HEK293 (cell line): ENCODE results near the gene TRIAP1.

Experiments used
- EGR2 ChIP-seq: fragments of 450-650 bp; formaldehyde crosslinking; IDR thresholded peaks from 2 replicates; pipeline ENCODE4 v1.5.1; 2016; ENCODE audit warnings: low read depth, missing biosample characterization, missing genetic modification characterization
- FEZF1 ChIP-seq: fragments of 450-650 bp; formaldehyde crosslinking; IDR thresholded peaks from 2 replicates; pipeline ENCODE4 v1.5.1; 2016; ENCODE audit warnings: missing biosample characterization, missing genetic modification characterization
- PRDM1 ChIP-seq: fragments of 450-650 bp; formaldehyde crosslinking; IDR thresholded peaks from 2 replicates; pipeline ENCODE4; 2016; ENCODE audit warnings: missing biosample characterization, missing genetic modification characterization
- TCF7L2 ChIP-seq: IDR thresholded peaks from 2 replicates; pipeline ENCODE4 v1.6.1; 2011; ENCODE audit warnings: low read depth, mild to moderate bottlenecking, inconsistent platforms, low read length, moderate library complexity, borderline replicate concordance
- ZNF2 ChIP-seq: fragments of 450-650 bp; formaldehyde crosslinking; IDR thresholded peaks from 2 replicates; pipeline ENCODE4 v1.5.1; 2016; ENCODE audit warnings: missing biosample characterization, missing genetic modification characterization
- ZNF24 ChIP-seq: fragments of 450-650 bp; formaldehyde crosslinking; IDR thresholded peaks from 2 replicates; pipeline ENCODE4 v1.5.1; 2016; ENCODE audit warnings: missing biosample characterization, missing genetic modification characterization
- ZNF549 ChIP-seq: fragments of 450-650 bp; IDR thresholded peaks from 2 replicates; pipeline ENCODE4 v1.5.1; 2018; ENCODE audit warnings: missing biosample characterization, missing genetic modification characterization, mild to moderate bottlenecking, inconsistent platforms, moderate library complexity
- TF ChIP-seq, protein P1 (sequence below): fragments of 450-650 bp; formaldehyde crosslinking; IDR thresholded peaks from 2 replicates; pipeline ENCODE4 v1.5.1; 2016; ENCODE audit warnings: missing biosample characterization, missing genetic modification characterization
- TF ChIP-seq, protein P2 (sequence below): fragments of 450-650 bp; formaldehyde crosslinking; IDR thresholded peaks from 2 replicates; pipeline ENCODE4 v1.5.1; 2016; ENCODE audit warnings: missing biosample characterization, missing genetic modification characterization

DNA sequence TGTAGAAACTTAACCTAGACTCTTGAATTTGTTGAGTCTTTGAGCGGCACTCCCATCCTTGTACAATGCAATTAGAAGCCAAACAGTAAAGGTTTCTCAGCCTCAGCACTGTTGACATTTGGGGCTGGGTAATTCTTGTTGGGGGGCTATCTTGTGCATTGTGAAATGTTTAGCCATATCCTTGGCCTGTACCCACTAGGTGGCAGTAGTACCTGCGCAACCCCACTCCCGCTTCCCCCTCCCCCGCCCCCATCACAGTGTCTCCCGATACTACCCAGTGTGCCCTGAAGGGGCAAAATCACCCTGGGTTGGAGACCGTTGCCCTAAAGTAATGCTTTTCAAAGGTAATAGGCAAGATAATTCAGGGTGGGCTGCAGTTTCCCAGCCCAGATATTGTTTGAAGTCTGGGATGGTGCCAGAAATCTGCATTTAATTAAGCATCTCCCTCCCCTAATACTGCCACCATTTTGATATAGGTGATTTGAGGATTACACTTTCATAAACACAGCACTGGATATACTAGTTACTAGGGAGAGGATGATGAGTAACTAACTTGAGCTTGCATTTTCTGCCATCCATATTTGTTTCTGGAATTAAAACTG lies 6.4 kb downstream of the TRIAP1 start:
- TF ChIP-seq ZNF2 (tag by site-specific recombination) (no peak), EGR2 (tag by site-specific recombination) (0 out of 2 replicates have a peak, but pooled peaks have one; percentile 5), TCF7L2 (no peak), ZNF24 (tag by site-specific recombination) (no peak), ZNF549 (tag by site-specific recombination) (no peak), FEZF1 (tag by site-specific recombination) (no peak), PRDM1 (tag by site-specific recombination) (no peak)
- TF ChIP-seq, protein P1, sequence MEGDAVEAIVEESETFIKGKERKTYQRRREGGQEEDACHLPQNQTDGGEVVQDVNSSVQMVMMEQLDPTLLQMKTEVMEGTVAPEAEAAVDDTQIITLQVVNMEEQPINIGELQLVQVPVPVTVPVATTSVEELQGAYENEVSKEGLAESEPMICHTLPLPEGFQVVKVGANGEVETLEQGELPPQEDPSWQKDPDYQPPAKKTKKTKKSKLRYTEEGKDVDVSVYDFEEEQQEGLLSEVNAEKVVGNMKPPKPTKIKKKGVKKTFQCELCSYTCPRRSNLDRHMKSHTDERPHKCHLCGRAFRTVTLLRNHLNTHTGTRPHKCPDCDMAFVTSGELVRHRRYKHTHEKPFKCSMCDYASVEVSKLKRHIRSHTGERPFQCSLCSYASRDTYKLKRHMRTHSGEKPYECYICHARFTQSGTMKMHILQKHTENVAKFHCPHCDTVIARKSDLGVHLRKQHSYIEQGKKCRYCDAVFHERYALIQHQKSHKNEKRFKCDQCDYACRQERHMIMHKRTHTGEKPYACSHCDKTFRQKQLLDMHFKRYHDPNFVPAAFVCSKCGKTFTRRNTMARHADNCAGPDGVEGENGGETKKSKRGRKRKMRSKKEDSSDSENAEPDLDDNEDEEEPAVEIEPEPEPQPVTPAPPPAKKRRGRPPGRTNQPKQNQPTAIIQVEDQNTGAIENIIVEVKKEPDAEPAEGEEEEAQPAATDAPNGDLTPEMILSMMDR (tag by site-specific recombination), result 0 out of 2 replicates have a peak, but pooled peaks have one; percentile 61
- TF ChIP-seq, protein P2, sequence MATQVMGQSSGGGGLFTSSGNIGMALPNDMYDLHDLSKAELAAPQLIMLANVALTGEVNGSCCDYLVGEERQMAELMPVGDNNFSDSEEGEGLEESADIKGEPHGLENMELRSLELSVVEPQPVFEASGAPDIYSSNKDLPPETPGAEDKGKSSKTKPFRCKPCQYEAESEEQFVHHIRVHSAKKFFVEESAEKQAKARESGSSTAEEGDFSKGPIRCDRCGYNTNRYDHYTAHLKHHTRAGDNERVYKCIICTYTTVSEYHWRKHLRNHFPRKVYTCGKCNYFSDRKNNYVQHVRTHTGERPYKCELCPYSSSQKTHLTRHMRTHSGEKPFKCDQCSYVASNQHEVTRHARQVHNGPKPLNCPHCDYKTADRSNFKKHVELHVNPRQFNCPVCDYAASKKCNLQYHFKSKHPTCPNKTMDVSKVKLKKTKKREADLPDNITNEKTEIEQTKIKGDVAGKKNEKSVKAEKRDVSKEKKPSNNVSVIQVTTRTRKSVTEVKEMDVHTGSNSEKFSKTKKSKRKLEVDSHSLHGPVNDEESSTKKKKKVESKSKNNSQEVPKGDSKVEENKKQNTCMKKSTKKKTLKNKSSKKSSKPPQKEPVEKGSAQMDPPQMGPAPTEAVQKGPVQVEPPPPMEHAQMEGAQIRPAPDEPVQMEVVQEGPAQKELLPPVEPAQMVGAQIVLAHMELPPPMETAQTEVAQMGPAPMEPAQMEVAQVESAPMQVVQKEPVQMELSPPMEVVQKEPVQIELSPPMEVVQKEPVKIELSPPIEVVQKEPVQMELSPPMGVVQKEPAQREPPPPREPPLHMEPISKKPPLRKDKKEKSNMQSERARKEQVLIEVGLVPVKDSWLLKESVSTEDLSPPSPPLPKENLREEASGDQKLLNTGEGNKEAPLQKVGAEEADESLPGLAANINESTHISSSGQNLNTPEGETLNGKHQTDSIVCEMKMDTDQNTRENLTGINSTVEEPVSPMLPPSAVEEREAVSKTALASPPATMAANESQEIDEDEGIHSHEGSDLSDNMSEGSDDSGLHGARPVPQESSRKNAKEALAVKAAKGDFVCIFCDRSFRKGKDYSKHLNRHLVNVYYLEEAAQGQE, result no peak
